Panc1 (cell line): Measurements from ENCODE around the gene SZT2. TPM values are rescaled to one million over a fixed set of nuclear protein-coding genes. Genes with fewer than 3 reads are reported as not detected.

Source experiments
- ATAC-seq: fragments of 200-7000 bp; cut with Tn5 transposase; 2 replicates; pipeline ENCODE4 v1.9.1; 2020; ENCODE audit warnings: mild to moderate bottlenecking, moderate library complexity
- BruUV-seq: library from RNA; stranded (reverse); fragments of 400-500 nt; replicated peaks from 2 replicates; lab custom pipeline; 2021; lab: Mats Ljungman, UMichigan
- CTCF ChIA-PET: fragments of 300-600 bp; sonication (Branson Sonifier 250); formaldehyde crosslinking; loops from one replicate; lab custom pipeline; 2022; ENCODE audit warnings: antibody characterized with exemption; lab: Charles Lee
- POLR2A ChIA-PET: fragments of 300-600 bp; sonication (Branson Sonifier 250); formaldehyde crosslinking; loops from one replicate; lab custom pipeline; 2022; ENCODE audit warnings: antibody characterized with exemption; lab: Charles Lee
- DNase-seq: peaks from one replicate; pipeline ENCODE4 v3.0.0-alpha.2; 2010; ENCODE audit warnings: low read depth, low spot score
- H3K27ac ChIP-seq: 2 replicates; pipeline ENCODE4 v1.5.1; 2011; ENCODE audit warnings: mild to moderate bottlenecking, low read length, inconsistent platforms
- H3K27me3 ChIP-seq: fragments of 200-500 bp; sonication (Bioruptor generic); 2 replicates; pipeline ENCODE4 v1.6.0; 2014; ENCODE audit warnings: low read length, inconsistent platforms; ENCODE audit not compliant: control insufficient read depth, insufficient read depth
- H3K36me3 ChIP-seq: fragments of 200-500 bp; sonication (Bioruptor generic); 2 replicates; pipeline ENCODE4 v1.5.1; 2014; ENCODE audit warnings: inconsistent platforms, mild to moderate bottlenecking, low read length, moderate library complexity; ENCODE audit not compliant: control insufficient read depth, insufficient read depth
- H3K4me1 ChIP-seq: 2 replicates; pipeline ENCODE4 v1.5.1; 2011; ENCODE audit warnings: inconsistent platforms, mild to moderate bottlenecking, low read length, moderate library complexity; ENCODE audit not compliant: control insufficient read depth, insufficient read depth
- H3K4me3 ChIP-seq, 2 experiments: 2 replicates each; pipeline ENCODE4 v1.5.1; 2011 to 2012; ENCODE audit warnings: low read depth in 2 of 2, low read length in 2 of 2, mild to moderate bottlenecking in 2 of 2, inconsistent platforms in 1 of 2, moderate library complexity in 1 of 2
- H3K9me3 ChIP-seq: fragments of 200-500 bp; sonication (Bioruptor generic); 2 replicates; pipeline ENCODE4 v1.5.1; 2014; ENCODE audit warnings: low read depth, mild to moderate bottlenecking, inconsistent platforms, low read length, moderate library complexity; ENCODE audit not compliant: control insufficient read depth, insufficient read depth
- CTCF ChIP-seq: fragments of 450-650 bp; IDR thresholded peaks from 2 replicates; pipeline ENCODE4 v1.5.1; 2017; ENCODE audit warnings: mild to moderate bottlenecking
- POLR2AphosphoS5 ChIP-seq: IDR thresholded peaks from 2 replicates; pipeline ENCODE4 v1.6.1; 2012; ENCODE audit warnings: mild to moderate bottlenecking, low read depth, low read length, moderate library complexity
- REST ChIP-seq, 2 experiments: IDR thresholded peaks; 2 replicates each; pipeline ENCODE4 v1.6.1; 2011 to 2012; ENCODE audit warnings: low read depth in 2 of 2, control low read depth in 1 of 2, low read length in 1 of 2, mild to moderate bottlenecking in 1 of 2, moderate library complexity in 1 of 2; ENCODE audit not compliant: insufficient read depth in 1 of 2
- SIN3A ChIP-seq: IDR thresholded peaks from 2 replicates; pipeline ENCODE4 v1.6.1; 2012; ENCODE audit warnings: low read depth, mild to moderate bottlenecking, low read length, moderate library complexity, borderline replicate concordance; ENCODE audit not compliant: insufficient read depth
- TCF7L2 ChIP-seq: IDR thresholded peaks from 2 replicates; pipeline ENCODE4 v1.6.1; 2011; ENCODE audit warnings: mild to moderate bottlenecking, low read depth, low read length, inconsistent platforms
- in situ Hi-C: cut with HindIII; loops from 2 replicates; pipeline ENCODE4 v1.10.0; 2016; ENCODE audit warnings: low sequenced_read_pairs, low pct_unique_long_range_greater_than_20kb
- intact Hi-C: fragments of 100-400 bp; cut with micrococcal nuclease; formaldehyde crosslinking; loops from one replicate; pipeline ENCODE4 v1.10.0; 2022; ENCODE audit not compliant: unreplicated experiment
- total RNA-seq: library from RNA; stranded (reverse); gene quantifications from one replicate; pipeline ENCODE4 v1.2.1, GENCODE V29; 2021; ENCODE audit not compliant: unreplicated experiment

SZT2 gene
- total RNA-seq, 1 experiment from 2014 or later = 40.2 TPM

- Histone ChIP-seq H3K4me3 (no peak overlapping the region), H3K27me3 (no peaks in the 10 kb centered on the region), H3K36me3 (no peaks in the 10 kb centered on the region; the same call in 1 of the 2 replicates), H3K27ac (no peak overlapping the region), H3K9me3 (no peaks in the 10 kb centered on the region), H3K4me1 (no peaks in the 10 kb centered on the region)
- POLR2A ChIA-PET = no interaction called here
- DNase-seq = no peak
- TF ChIP-seq CTCF (no peak), REST (IDR thresholded peaks at IDR 0.05; ENCODE audit: insufficient read depth in 1 of 2, low read depth in 2 of 2, low read length in 1 of 2) (no peak), TCF7L2 (no peak), POLR2AphosphoS5 (no peak), SIN3A (no peak)
- intact Hi-C loops (no loop called here), in situ Hi-C loops (no loop called here)
- ATAC-seq = no peak
- CTCF ChIA-PET = no interaction called here
- BruUV-seq = no TSS peak
These were observed 47.6 kb downstream of the SZT2 start for GRCh38 chr1:43437031-43437973.

GRCh38 chr1:43438006-43438405 is 48.3 kb downstream of the SZT2 start:
- Histone ChIP-seq H3K4me1 (no peaks in the 10 kb centered on the region), H3K36me3 (no peaks in the 10 kb centered on the region; the same call in 1 of the 2 replicates), H3K4me3 (no peak overlapping the region), H3K27me3 (no peaks in the 10 kb centered on the region), H3K9me3 (no peaks in the 10 kb centered on the region), H3K27ac (no peak overlapping the region)
- ChIA-PET POLR2A (no interaction called here), CTCF (no interaction called here)
- in situ Hi-C loops = no loop called here
- ATAC-seq (no peak), DNase-seq (no peak)
- TF ChIP-seq SIN3A (no peak), TCF7L2 (no peak), REST (IDR thresholded peaks at IDR 0.05; ENCODE audit: insufficient read depth in 1 of 2, low read depth in 2 of 2, low read length in 1 of 2) (no peak), POLR2AphosphoS5 (no peak), CTCF (no peak)
- intact Hi-C loops = no loop called here
- BruUV-seq = no TSS peak
